LHCN-M2 (cell line): ENCODE data around the gene ZFP14. TPM values are rescaled to one million over a fixed set of nuclear protein-coding genes. Genes with fewer than 3 reads are reported as not detected.
A peak's percentile ranks its signal among the peaks of the same experiment; 100 is the strongest.
"Not testable (repeated sequence)": the region's sequence is repeated elsewhere in the genome, so short reads cannot be mapped to it uniquely, and the experiment has no call there.

Experiments used
- DNase-seq: peaks from one replicate; pipeline ENCODE4 v3.0.0-alpha.2; 2012; ENCODE audit warnings: low read depth
- total RNA-seq: library from RNA; depleted of rRNA; stranded (reverse); fragments of >200 nt; gene quantifications from 2 replicates; pipeline ENCODE4 v1.2.3, GENCODE V29; 2014; rRNA removed

ZFP14 gene
- total RNA-seq, 1 experiment from 2014 or later: 1.9 TPM

DNA sequence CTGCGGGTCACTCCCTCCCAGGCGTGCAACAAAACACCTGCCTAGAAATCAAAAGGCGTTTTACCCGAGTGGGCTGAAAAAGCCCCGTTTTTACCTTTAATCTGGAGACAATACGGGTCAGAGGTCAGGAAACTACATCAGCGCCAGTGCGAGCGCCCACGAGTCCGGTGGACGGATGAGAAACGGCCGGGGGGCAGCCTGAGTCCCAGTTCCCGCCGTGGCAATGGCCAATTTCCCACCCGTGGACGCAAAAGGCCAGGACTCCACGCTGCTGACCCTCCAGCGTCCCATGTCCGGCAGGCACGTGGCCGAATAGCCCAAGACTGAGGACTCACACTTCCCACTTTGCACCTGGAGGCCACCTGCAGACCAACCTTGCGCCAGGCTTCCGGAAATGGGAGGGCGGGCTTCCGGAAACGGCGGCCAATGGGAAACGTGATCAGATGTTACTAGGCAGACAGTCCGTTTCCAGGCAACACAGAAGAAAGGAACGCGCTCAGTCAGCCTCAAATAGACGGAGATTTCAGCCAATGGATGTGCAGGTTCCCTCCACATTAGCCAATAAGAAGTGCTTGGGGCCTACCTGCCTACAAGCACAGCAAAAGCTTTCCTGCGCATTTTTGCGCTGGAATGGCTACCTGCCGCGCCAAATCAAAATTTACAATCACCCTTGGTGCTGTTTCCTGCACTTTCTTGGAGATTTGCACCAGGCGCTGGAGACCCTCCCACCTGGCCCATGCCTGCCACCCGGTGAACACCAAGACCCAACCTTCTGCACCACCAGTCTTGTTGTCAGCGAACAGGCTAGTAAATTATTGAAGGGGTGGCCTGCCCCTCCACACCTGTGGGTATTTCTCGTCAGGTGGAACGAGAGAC lies 47.4 kb downstream of the ZFP14 start:
- peak; percentile 92 for DNase-seq

GRCh38 chr19:36330216-36330615 lies 48.8 kb downstream of the ZFP14 start:
- DNase-seq: no peak

DNA sequence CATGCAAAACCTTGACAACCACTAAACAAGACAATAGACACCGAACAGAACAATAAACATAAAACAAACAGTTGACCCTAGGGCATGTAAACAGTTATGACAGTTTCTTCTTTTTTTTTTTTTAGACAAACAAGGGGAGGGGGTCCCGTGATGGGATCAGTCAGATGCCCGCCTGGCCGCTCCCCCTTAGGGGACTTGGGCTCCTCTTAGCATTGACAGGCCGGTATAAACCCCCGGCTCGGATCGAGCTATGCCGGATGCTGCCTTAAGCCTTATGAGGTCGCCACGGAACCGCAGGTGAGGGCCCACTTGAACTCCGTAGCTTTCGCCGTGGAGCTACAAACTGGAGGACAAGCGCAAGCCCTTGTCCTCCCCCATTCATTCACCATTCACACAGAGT lies 49.5 kb downstream of the ZFP14 start:
- not testable (repeated sequence) for DNase-seq

DNA sequence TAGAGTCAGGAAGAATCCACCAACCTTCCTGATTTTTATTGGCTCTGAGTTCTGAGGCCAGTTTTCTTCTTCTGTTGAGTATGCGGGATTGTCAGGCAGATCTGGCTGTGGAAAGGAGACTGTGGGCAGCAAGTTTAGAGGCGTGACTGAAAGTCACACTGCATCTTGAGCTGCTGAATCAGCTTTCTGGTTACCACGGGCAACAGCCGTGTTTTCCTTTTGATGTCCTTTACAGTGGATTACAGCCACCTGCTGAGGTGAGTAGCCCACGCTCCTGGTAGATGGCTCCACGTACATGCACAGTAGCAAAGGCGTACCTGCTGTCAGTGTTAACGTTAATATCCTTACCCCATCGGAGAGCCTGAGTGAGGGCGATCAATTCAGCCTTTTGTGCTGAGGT lies 52.4 kb downstream of the ZFP14 start:
- DNase-seq: not testable (repeated sequence)

GRCh38 chr19:36315164-36315563 lies 63.8 kb downstream of the ZFP14 start:
- DNase-seq: not testable (repeated sequence)

GRCh38 chr19:36314053-36314452 lies 64.9 kb downstream of the ZFP14 start:
- not testable (repeated sequence) for DNase-seq

- DNase-seq: not testable (repeated sequence)
Measured at GRCh38 chr19:36311098-36311760, 67.8 kb downstream of the ZFP14 start.

GRCh38 chr19:36310416-36310990 lies 68.5 kb downstream of the ZFP14 start:
- DNase-seq: not testable (repeated sequence)

GRCh38 chr19:36309759-36310158 lies 69.2 kb downstream of the ZFP14 start:
- DNase-seq: not testable (repeated sequence)

GRCh38 chr19:36309309-36309708 lies 69.7 kb downstream of the ZFP14 start:
- not testable (repeated sequence) for DNase-seq

DNA sequence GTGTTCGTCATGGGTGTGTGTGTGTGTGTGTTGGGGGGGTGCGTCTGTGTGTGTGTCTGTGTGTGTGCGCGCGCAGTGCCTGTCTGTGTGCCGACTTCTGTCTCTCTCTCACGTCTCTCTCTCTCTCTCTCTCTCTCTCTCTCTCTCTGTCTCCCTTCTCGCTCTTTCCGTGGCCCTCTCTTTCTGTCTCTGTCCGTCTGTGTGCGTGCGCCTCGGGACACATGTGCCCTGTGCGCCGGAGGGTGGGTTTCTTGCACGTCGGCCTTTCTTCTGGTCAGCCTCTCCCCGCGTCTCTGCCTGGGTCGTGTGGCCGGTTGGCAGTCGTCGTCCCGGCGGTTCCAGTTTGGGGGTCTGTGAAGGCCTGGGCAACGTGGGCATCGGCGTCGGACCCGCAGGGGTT lies 86.7 kb downstream of the ZFP14 start:
- not testable (repeated sequence) for DNase-seq

Other genes starting within 250 kb of the ZFP14 start
- gene CAPNS1, start 239.1 kb downstream of the ZFP14 start, total RNA-seq: 479 and 506 TPM in 2 replicates
- gene COX7A1, start 226.8 kb downstream of the ZFP14 start, total RNA-seq: not detected in 2 replicates
- 2.9 and 3.7 TPM in 2 replicates for gene ZNF565, start 164.5 kb downstream of the ZFP14 start, total RNA-seq
- 81.8 and 98.9 TPM in 2 replicates for gene ZNF146, start 164.1 kb downstream of the ZFP14 start, total RNA-seq
- gene ZFP82, start 39.4 kb upstream of the ZFP14 start, total RNA-seq: 2.2 and 3.4 TPM in 2 replicates
- 6.6 and 11.2 TPM in 2 replicates for gene ZNF566, start 110.4 kb upstream of the ZFP14 start, total RNA-seq
- gene ZNF260, start 149.1 kb upstream of the ZFP14 start, total RNA-seq: 13.5 and 14.5 TPM in 2 replicates
- gene ZNF529, start 194.1 kb upstream of the ZFP14 start, total RNA-seq: 5.6 and 6.3 TPM in 2 replicates
- 4.0 and 5.4 TPM in 2 replicates for gene ZNF382, start 226.1 kb upstream of the ZFP14 start, total RNA-seq